ENCODE measurements around the gene SNX13.
"Not testable (repeated sequence)": the region's sequence is repeated elsewhere in the genome, so short reads cannot be mapped to it uniquely, and the experiment has no call there.

The SNX13 gene

DNA sequence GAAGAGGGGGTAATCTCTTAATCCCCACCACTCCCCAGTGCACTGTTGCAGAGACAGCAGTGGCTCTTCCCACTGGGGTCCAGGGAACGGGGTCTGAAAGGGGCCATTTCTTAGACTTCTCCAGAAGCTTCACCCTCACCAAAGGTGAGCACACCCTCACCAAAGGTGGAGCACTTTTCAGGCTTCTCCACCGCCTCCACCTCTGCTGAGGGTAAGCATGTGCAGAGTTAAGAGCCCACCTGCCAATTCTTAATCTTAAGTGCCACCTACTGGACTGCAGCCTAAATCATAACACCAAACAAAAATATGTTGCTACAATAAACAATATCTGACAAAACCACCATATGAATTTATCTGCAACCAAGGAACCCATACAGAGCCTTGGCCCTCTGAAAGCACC, 27.0 kb downstream of the SNX13 start:
- peaks cover 10% of the 10 kb centered on the region; the same call in 1 of the 2 replicates for H3K4me1 ChIP-seq (ENCODE audit: insufficient read depth, low read length)
- no peak overlapping the region for H3K9ac ChIP-seq (ENCODE audit: low read depth, low read length)
- peaks cover 5% of the 10 kb centered on the region; the same call in 1 of the 2 replicates for H3K9me3 ChIP-seq (ENCODE audit: control insufficient read depth, insufficient read depth, low read length)
- H3K36me3 ChIP-seq (ENCODE audit: insufficient read depth, low read length), result no peaks in the 10 kb centered on the region

- peaks cover 10% of the 10 kb centered on the region; the same call in 1 of the 2 replicates for H3K4me1 ChIP-seq (ENCODE audit: insufficient read depth, low read length)
- H3K9ac ChIP-seq (ENCODE audit: low read depth, low read length), result no peak overlapping the region
- H3K9me3 ChIP-seq (ENCODE audit: control insufficient read depth, insufficient read depth, low read length), result peaks cover 5% of the 10 kb centered on the region; the same call in 1 of the 2 replicates
- no peaks in the 10 kb centered on the region for H3K36me3 ChIP-seq (ENCODE audit: insufficient read depth, low read length)
These were observed 27.6 kb downstream of the SNX13 start for GRCh38 chr7:17912536-17913235.

GRCh38 chr7:17912050-17912449, 28.2 kb downstream of the SNX13 start:
- Histone ChIP-seq H3K36me3 (ENCODE audit: insufficient read depth, low read length) (no peaks in the 10 kb centered on the region), H3K4me1 (ENCODE audit: insufficient read depth, low read length) (peaks cover 10% of the 10 kb centered on the region; the same call in 1 of the 2 replicates), H3K9me3 (ENCODE audit: control insufficient read depth, insufficient read depth, low read length) (peaks cover 3% of the 10 kb centered on the region; the same call in 1 of the 2 replicates)

GRCh38 chr7:17910377-17910776, 29.9 kb downstream of the SNX13 start:
- Histone ChIP-seq H3K4me1 (ENCODE audit: insufficient read depth, low read length) (peaks cover 6% of the 10 kb centered on the region; the same call in 1 of the 2 replicates), H3K36me3 (ENCODE audit: insufficient read depth, low read length) (no peaks in the 10 kb centered on the region), H3K9ac (ENCODE audit: low read depth, low read length) (no peak overlapping the region), H3K9me3 (ENCODE audit: control insufficient read depth, insufficient read depth, low read length) (no peaks in the 10 kb centered on the region)

More at GRCh38 chr7:17912050-17912449, 28.2 kb downstream of the SNX13 start:
- no peak overlapping the region for H3K9ac ChIP-seq (ENCODE audit: low read depth, low read length)

DNA sequence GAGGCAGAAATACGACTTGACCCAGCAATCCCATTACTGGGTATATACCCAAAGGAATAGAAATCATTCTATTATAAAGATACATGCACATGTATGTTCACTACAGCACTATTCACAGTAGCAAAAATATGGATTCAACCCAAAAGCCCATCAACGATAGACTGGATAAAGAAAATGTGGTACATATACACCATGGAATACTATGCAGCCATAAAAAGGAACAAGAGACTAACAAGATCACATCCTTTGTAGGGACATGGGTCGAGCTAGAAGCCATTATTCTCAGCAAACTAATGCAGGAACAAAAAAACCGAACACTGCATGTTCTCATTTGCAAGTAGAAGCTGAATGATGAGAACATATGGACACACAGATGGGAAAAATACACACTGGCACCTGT, 31.0 kb downstream of the SNX13 start:
- H3K9ac ChIP-seq (ENCODE audit: low read depth, low read length); H3K36me3 ChIP-seq (ENCODE audit: insufficient read depth, low read length); H3K4me1 ChIP-seq (ENCODE audit: insufficient read depth, low read length); H3K9me3 ChIP-seq (ENCODE audit: control insufficient read depth, insufficient read depth, low read length): not testable (repeated sequence)

- H3K4me1 ChIP-seq (ENCODE audit: insufficient read depth, low read length), result peaks cover 10% of the 10 kb centered on the region; the same call in 1 of the 2 replicates
- H3K36me3 ChIP-seq (ENCODE audit: insufficient read depth, low read length), result no peaks in the 10 kb centered on the region
- H3K9me3 ChIP-seq (ENCODE audit: control insufficient read depth, insufficient read depth, low read length), result no peaks in the 10 kb centered on the region
- no peak overlapping the region for H3K9ac ChIP-seq (ENCODE audit: low read depth, low read length)
These were observed 33.3 kb downstream of the SNX13 start for GRCh38 chr7:17907014-17907413.

DNA sequence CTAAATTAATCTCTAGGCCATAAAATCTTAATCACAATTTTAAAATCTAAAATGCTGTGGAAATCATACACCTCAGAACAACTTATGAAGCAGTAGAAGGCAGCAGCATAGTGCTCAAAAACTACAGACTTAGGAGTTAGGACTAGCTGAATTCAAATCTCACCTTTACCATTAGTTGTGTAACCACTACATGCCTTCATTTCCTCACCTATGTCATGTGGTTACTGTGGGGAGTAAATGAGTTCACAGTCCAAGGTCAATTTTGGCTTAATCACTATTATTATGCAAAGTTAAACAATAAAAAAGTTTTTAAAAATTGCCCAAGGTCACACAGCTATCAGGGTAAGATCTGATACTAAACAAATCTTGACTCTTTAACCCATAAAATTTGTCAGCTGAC, 37.0 kb downstream of the SNX13 start:
- no peak overlapping the region for H3K9ac ChIP-seq (ENCODE audit: low read depth, low read length)
- H3K4me1 ChIP-seq (ENCODE audit: insufficient read depth, low read length), result peaks cover 10% of the 10 kb centered on the region; the same call in 1 of the 2 replicates
- H3K9me3 ChIP-seq (ENCODE audit: control insufficient read depth, insufficient read depth, low read length), result no peaks in the 10 kb centered on the region
- no peaks in the 10 kb centered on the region for H3K36me3 ChIP-seq (ENCODE audit: insufficient read depth, low read length)

DNA sequence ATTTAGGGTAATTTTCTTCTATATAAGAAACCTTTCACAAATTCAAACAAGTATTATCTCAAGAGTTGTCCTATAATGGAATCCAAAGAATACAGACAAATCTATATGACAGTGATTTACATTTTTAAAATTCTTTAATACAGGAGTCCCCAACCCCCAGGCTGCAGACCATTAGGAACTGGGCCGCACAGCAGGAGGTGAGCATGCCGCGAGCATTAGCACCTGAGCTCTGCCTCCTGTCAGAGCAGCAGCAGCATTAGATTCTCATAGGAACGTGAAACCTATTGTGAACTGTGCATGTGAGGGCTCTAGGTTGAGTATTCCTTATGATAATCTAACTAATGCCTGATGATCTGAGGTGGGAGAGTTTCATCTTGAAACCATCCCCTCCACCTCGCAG, 37.7 kb downstream of the SNX13 start:
- H3K36me3 ChIP-seq (ENCODE audit: insufficient read depth, low read length), result no peaks in the 10 kb centered on the region
- H3K4me1 ChIP-seq (ENCODE audit: insufficient read depth, low read length), result peaks cover 10% of the 10 kb centered on the region; the same call in 1 of the 2 replicates
- H3K9me3 ChIP-seq (ENCODE audit: control insufficient read depth, insufficient read depth, low read length), result no peaks in the 10 kb centered on the region
- no peak overlapping the region for H3K9ac ChIP-seq (ENCODE audit: low read depth, low read length)

DNA sequence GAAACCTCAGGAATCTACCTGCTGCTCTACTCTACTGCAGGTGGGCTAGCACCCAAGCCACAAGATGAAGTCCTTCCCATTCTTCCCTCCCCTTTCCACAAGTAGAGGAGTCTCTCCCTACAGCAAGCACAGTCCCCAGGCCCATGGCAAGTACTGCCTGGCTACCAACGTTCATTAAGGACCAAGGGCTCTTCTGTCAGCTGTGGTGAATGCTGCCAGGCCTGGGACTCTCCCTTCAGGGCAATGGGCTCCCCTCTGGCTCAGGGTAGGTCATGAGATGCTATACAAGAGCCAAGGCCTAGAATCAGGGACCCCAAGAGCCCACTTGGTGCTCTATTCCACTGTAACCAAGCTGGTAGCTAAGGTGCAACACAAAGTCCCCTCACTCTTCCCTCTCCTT, 39.8 kb downstream of the SNX13 start:
- Histone ChIP-seq H3K36me3 (ENCODE audit: insufficient read depth, low read length) (no peaks in the 10 kb centered on the region), H3K4me1 (ENCODE audit: insufficient read depth, low read length) (peaks cover 10% of the 10 kb centered on the region; the same call in 1 of the 2 replicates), H3K9me3 (ENCODE audit: control insufficient read depth, insufficient read depth, low read length) (no peaks in the 10 kb centered on the region), H3K9ac (ENCODE audit: low read depth, low read length) (no peak overlapping the region)

DNA sequence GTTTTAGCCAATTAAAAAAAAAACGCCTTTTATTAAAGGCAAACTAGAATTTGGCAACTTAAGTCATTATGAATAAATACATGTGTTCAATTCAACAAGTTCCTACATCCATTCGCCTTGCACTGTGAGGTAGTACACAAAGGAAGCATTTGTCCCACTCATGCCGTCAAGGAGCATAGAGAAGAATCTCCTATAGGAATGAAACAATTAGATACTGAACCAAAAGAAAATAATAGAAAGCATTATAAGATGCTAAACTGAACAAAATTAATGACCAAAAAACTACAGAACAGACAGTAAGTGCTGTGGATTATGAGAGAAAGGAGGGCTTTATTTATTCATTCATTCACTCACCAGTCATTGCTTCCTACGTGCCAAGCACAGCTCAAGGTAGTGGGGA, 42.2 kb downstream of the SNX13 start:
- Histone ChIP-seq H3K9me3 (ENCODE audit: control insufficient read depth, insufficient read depth, low read length) (no peaks in the 10 kb centered on the region), H3K4me1 (ENCODE audit: insufficient read depth, low read length) (peaks cover 4% of the 10 kb centered on the region; the same call in 1 of the 2 replicates), H3K36me3 (ENCODE audit: insufficient read depth, low read length) (no peaks in the 10 kb centered on the region), H3K9ac (ENCODE audit: low read depth, low read length) (no peak overlapping the region)

- Histone ChIP-seq H3K9me3 (ENCODE audit: control insufficient read depth, insufficient read depth, low read length) (no peaks in the 10 kb centered on the region), H3K4me1 (ENCODE audit: insufficient read depth, low read length) (peaks cover 7% of the 10 kb centered on the region; the same call in 1 of the 2 replicates), H3K9ac (ENCODE audit: low read depth, low read length) (no peak overlapping the region), H3K36me3 (ENCODE audit: insufficient read depth, low read length) (0 out of 2 replicates have a peak, but pooled peaks cover 4% of the 10 kb centered on the region)
These were observed 53.0 kb downstream of the SNX13 start for GRCh38 chr7:17887286-17887685.

DNA sequence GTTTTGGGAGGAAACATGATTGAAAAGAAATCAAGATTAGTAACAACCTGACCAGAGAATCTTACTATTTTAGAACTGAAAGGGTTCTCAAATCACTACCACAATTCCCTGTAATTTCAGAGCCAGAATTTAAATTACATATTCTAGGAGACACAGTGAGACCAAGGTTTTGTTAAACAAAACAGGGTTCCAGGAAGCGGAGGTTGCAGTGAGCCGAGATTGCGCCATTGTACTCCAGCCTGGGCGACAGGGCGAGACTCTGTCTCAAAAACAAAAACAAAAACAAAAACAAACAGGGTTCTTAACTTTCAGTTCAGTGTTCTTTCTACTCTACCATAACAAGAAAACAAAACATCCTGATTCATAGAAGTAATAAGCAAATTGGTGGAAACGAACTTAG, 57.6 kb downstream of the SNX13 start:
- Histone ChIP-seq H3K9me3 (ENCODE audit: control insufficient read depth, insufficient read depth, low read length) (no peaks in the 10 kb centered on the region), H3K9ac (ENCODE audit: low read depth, low read length) (no peak overlapping the region), H3K4me1 (ENCODE audit: insufficient read depth, low read length) (peaks cover 22% of the 10 kb centered on the region), H3K36me3 (ENCODE audit: insufficient read depth, low read length) (no peaks in the 10 kb centered on the region)

- Histone ChIP-seq H3K4me1 (ENCODE audit: insufficient read depth, low read length) (peaks cover 22% of the 10 kb centered on the region), H3K36me3 (ENCODE audit: insufficient read depth, low read length) (no peaks in the 10 kb centered on the region), H3K9me3 (ENCODE audit: control insufficient read depth, insufficient read depth, low read length) (no peaks in the 10 kb centered on the region), H3K9ac (ENCODE audit: low read depth, low read length) (no peak overlapping the region)
These were observed 61.1 kb downstream of the SNX13 start for GRCh38 chr7:17879075-17879661.

- H3K4me1 ChIP-seq (ENCODE audit: insufficient read depth, low read length), result peaks cover 22% of the 10 kb centered on the region
- no peak overlapping the region; the same call in 1 of the 2 replicates for H3K9ac ChIP-seq (ENCODE audit: low read depth, low read length)
- H3K36me3 ChIP-seq (ENCODE audit: insufficient read depth, low read length), result no peaks in the 10 kb centered on the region
- no peaks in the 10 kb centered on the region for H3K9me3 ChIP-seq (ENCODE audit: control insufficient read depth, insufficient read depth, low read length)
These were observed 61.7 kb downstream of the SNX13 start for GRCh38 chr7:17878627-17879026.

Measured in ES-I3 (cell line).